IMR-90 (cell line): Measurements from ENCODE around the gene MSX1. TPM values are rescaled to one million over a fixed set of nuclear protein-coding genes. Genes with fewer than 3 reads are reported as not detected.

Source experiments
- ATAC-seq: fragments of 200-7000 bp; cut with Tn5 transposase; 2 replicates; pipeline ENCODE4 v1.9.1; 2020; ENCODE audit warnings: low read depth, mild to moderate bottlenecking, moderate library complexity
- BruUV-seq: library from RNA; stranded (reverse); fragments of 400-500 nt; replicated peaks from 2 replicates; lab custom pipeline; 2021; lab: Mats Ljungman, UMichigan
- CTCF ChIA-PET: fragments of 300-600 bp; formaldehyde crosslinking; extraction: SDS; loops from one replicate; lab custom pipeline; 2021; ENCODE audit warnings: antibody characterized with exemption; lab: Yijun Ruan, JAX
- POLR2A ChIA-PET: fragments of 300-600 bp; sonication (Branson Sonifier 250); formaldehyde crosslinking; loops from one replicate; lab custom pipeline; 2022; ENCODE audit warnings: antibody characterized with exemption; ENCODE audit not compliant: unreplicated experiment; lab: Charles Lee
- DNase-seq: peaks from one replicate; pipeline ENCODE4 v3.0.0; 2013
- H2AFZ ChIP-seq: replicated peaks from 2 replicates; pipeline ENCODE3; 2013; ENCODE audit warnings: low read length, mild to moderate bottlenecking; ENCODE audit not compliant: poor library complexity
- H2AK5ac ChIP-seq: 2 replicates; pipeline ENCODE4 v1.6.1; 2013; ENCODE audit warnings: low read depth, low read length, inconsistent platforms
- H2AK9ac ChIP-seq: replicated peaks from 2 replicates; pipeline ENCODE3; 2013; ENCODE audit warnings: mild to moderate bottlenecking, low read depth, low read length, moderate library complexity; ENCODE audit not compliant: poor library complexity
- H2BK120ac ChIP-seq: 2 replicates; pipeline ENCODE4 v1.6.1; 2013; ENCODE audit warnings: low read depth, low read length, inconsistent platforms
- H2BK15ac ChIP-seq: 3 replicates; pipeline ENCODE4 v1.6.1; 2013; ENCODE audit warnings: low read depth, low read length, inconsistent platforms
- H2BK20ac ChIP-seq: 2 replicates; pipeline ENCODE4 v1.6.1; 2013; ENCODE audit warnings: low read depth, mild to moderate bottlenecking, inconsistent platforms, low read length, moderate library complexity
- H2BK5ac ChIP-seq: 2 replicates; pipeline ENCODE4 v1.6.1; 2013; ENCODE audit warnings: mild to moderate bottlenecking, low read depth, low read length, inconsistent platforms; ENCODE audit not compliant: poor library complexity, severe bottlenecking
- H3K14ac ChIP-seq: replicated peaks from 2 replicates; pipeline ENCODE4 v1.6.1; 2013; ENCODE audit warnings: low read depth, low read length, inconsistent platforms
- H3K18ac ChIP-seq: 2 replicates; pipeline ENCODE4 v1.6.1; 2013; ENCODE audit warnings: low read depth, low read length, control low read depth
- H3K23ac ChIP-seq: 2 replicates; pipeline ENCODE4 v1.6.1; 2013; ENCODE audit warnings: low read depth, low read length, inconsistent platforms
- H3K27ac ChIP-seq: 2 replicates; pipeline ENCODE4 v1.5.1; 2013; ENCODE audit warnings: mild to moderate bottlenecking, control low read depth, low read length; ENCODE audit not compliant: insufficient read depth
- H3K27me3 ChIP-seq: 2 replicates; pipeline ENCODE4 v1.6.1; 2013; ENCODE audit warnings: low read length; ENCODE audit not compliant: control insufficient read depth, insufficient read depth
- H3K36me3 ChIP-seq: 2 replicates; pipeline ENCODE4 v1.6.1; 2013; ENCODE audit warnings: low read length, mixed read lengths; ENCODE audit not compliant: control insufficient read depth, insufficient read depth
- H3K4ac ChIP-seq: 2 replicates; pipeline ENCODE4 v1.6.1; 2013; ENCODE audit warnings: low read depth, low read length, inconsistent platforms
- H3K4me1 ChIP-seq: 2 replicates; pipeline ENCODE4 v1.6.1; 2013; ENCODE audit warnings: low read length, mixed read lengths; ENCODE audit not compliant: control insufficient read depth, insufficient read depth
- H3K4me2 ChIP-seq: 2 replicates; pipeline ENCODE4 v1.6.1; 2013; ENCODE audit warnings: low read depth, mild to moderate bottlenecking, control low read depth, low read length, moderate library complexity
- H3K4me3 ChIP-seq: 2 replicates; pipeline ENCODE4 v1.5.1; 2013; ENCODE audit warnings: low read depth, mild to moderate bottlenecking, control low read depth, low read length, moderate library complexity; ENCODE audit not compliant: insufficient read depth
- H3K56ac ChIP-seq: 2 replicates; pipeline ENCODE4 v1.6.1; 2013; ENCODE audit warnings: low read length, inconsistent platforms; ENCODE audit not compliant: insufficient read depth; ENCODE audit errors: extremely low read depth
- H3K79me1 ChIP-seq, 2 experiments: 2 replicates each; pipeline ENCODE4 v1.6.1; 2013; ENCODE audit warnings: low read length in 2 of 2, inconsistent platforms in 1 of 2, low read depth in 1 of 2
- H3K9ac ChIP-seq: 2 replicates; pipeline ENCODE4 v1.6.1; 2013; ENCODE audit warnings: low read depth, low read length, control low read depth
- H3K9me1 ChIP-seq: 2 replicates; pipeline ENCODE4 v1.6.1; 2013; ENCODE audit warnings: low read length, inconsistent platforms; ENCODE audit not compliant: insufficient read depth
- H3K9me3 ChIP-seq: 2 replicates; pipeline ENCODE4 v1.6.1; 2013; ENCODE audit warnings: low read length; ENCODE audit not compliant: control insufficient read depth, insufficient read depth
- H4K20me1 ChIP-seq: 2 replicates; pipeline ENCODE4 v1.6.1; 2013; ENCODE audit warnings: low read length, inconsistent platforms; ENCODE audit not compliant: insufficient read depth
- H4K5ac ChIP-seq: 2 replicates; pipeline ENCODE4 v1.6.1; 2013; ENCODE audit warnings: mild to moderate bottlenecking, low read depth, low read length, control low read depth
- H4K8ac ChIP-seq, 2 experiments: 2 replicates each; pipeline ENCODE4 v1.6.1; 2013; ENCODE audit warnings: low read depth in 2 of 2, low read length in 2 of 2, control low read depth in 1 of 2, inconsistent platforms in 1 of 2
- H4K91ac ChIP-seq: 2 replicates; pipeline ENCODE4 v1.6.1; 2013; ENCODE audit warnings: low read depth, low read length, inconsistent platforms; ENCODE audit not compliant: insufficient read depth
- BHLHE40 ChIP-seq: fragments of 150-350 bp; IDR thresholded peaks from 2 replicates; pipeline ENCODE4 v1.6.1; 2016; ENCODE audit warnings: mild to moderate bottlenecking, low read depth, low read length
- CEBPB ChIP-seq: IDR thresholded peaks from 2 replicates; pipeline ENCODE4 v1.6.1; 2012; ENCODE audit warnings: low read depth, low read length, improper control_type of control experiment
- CHD1 ChIP-seq: IDR thresholded peaks from 2 replicates; pipeline ENCODE4 v1.6.1; 2012; ENCODE audit warnings: low read depth, low read length, improper control_type of control experiment
- ELK1 ChIP-seq: fragments of 150-350 bp; IDR thresholded peaks from 2 replicates; pipeline ENCODE4 v1.6.1; 2016; ENCODE audit warnings: low read depth, mild to moderate bottlenecking, low read length, moderate library complexity, borderline replicate concordance
- MAFK ChIP-seq: IDR thresholded peaks from 2 replicates; pipeline ENCODE4 v1.6.1; 2012; ENCODE audit warnings: low read depth, low read length, improper control_type of control experiment
- MAZ ChIP-seq: IDR thresholded peaks from 2 replicates; pipeline ENCODE4 v1.6.1; 2012; ENCODE audit warnings: low read depth, mild to moderate bottlenecking, low read length, improper control_type of control experiment, moderate library complexity, borderline replicate concordance
- NFE2L2 ChIP-seq: fragments of 150-350 bp; IDR thresholded peaks from 2 replicates; pipeline ENCODE4 v1.6.1; 2016; ENCODE audit warnings: low read depth, mild to moderate bottlenecking, low read length
- POLR2A ChIP-seq: IDR thresholded peaks from 2 replicates; pipeline ENCODE4 v1.6.1; 2012; ENCODE audit warnings: mild to moderate bottlenecking, low read depth, low read length
- RAD21 ChIP-seq: IDR thresholded peaks from 2 replicates; pipeline ENCODE4 v1.6.1; 2012; ENCODE audit warnings: low read length, improper control_type of control experiment
- RCOR1 ChIP-seq: IDR thresholded peaks from 2 replicates; pipeline ENCODE4 v1.6.1; 2012; ENCODE audit warnings: mild to moderate bottlenecking, low read length, improper control_type of control experiment; ENCODE audit not compliant: insufficient replicate concordance
- SMC3 ChIP-seq: fragments of 150-350 bp; IDR thresholded peaks from 2 replicates; pipeline ENCODE4 v1.6.1; 2016; ENCODE audit warnings: low read depth, mild to moderate bottlenecking, antibody characterized with exemption, low read length, moderate library complexity
- USF2 ChIP-seq: fragments of 150-350 bp; IDR thresholded peaks from 2 replicates; pipeline ENCODE4 v1.6.1; 2017; ENCODE audit warnings: mild to moderate bottlenecking, antibody characterized with exemption, low read length, low read depth
- WGBS, 2 experiments: methylation state at CpG; one replicate each; pipeline versions ENCODE4 v1.1.5 to v1.1.7; 2013; ENCODE audit warnings: missing lambda C conversion rate in 2 of 2; ENCODE audit not compliant: insufficient read length in 1 of 2; ENCODE audit errors: extremely low coverage in 2 of 2; 5-methylcytosine and 5-hydroxymethylcytosine counted together
- dilution Hi-C: fragments of 300-500 bp; cut with HindIII; formaldehyde crosslinking; loops from one replicate; pipeline ENCODE4 v1.14.3; 2018; ENCODE audit warnings: low sequenced_read_pairs; ENCODE audit not compliant: unreplicated experiment
- in situ Hi-C: fragments of 300-500 bp; cut with MboI; formaldehyde crosslinking; loops from 3 replicates; pipeline ENCODE4 v1.14.3; 2019; ENCODE audit warnings: low sequenced_read_pairs, inconsistent platforms, mixed read lengths
- intact Hi-C: fragments of 100-400 bp; cut with micrococcal nuclease; formaldehyde crosslinking; loops from 2 replicates; pipeline ENCODE4 v1.10.0; 2022
- polyA plus RNA-seq, 3 experiments: library from polyadenylated mRNA; depleted of rRNA; stranded (reverse); fragments of >200 nt; gene quantifications; 2 replicates each; pipeline ENCODE4 v1.2.3, GENCODE V29; 2012; ENCODE audit warnings: low replicate concordance in 1 of 3
- total RNA-seq: library from RNA; depleted of rRNA; stranded (reverse); fragments of >200 nt; gene quantifications from 2 replicates; pipeline ENCODE4 v1.2.3, GENCODE V29; 2012

Gene MSX1
- total and polyA plus RNA-seq, 2 of the 4 experiments (the other 2 are of a cell fraction) = 1.1 to 3.9 TPM

DNA sequence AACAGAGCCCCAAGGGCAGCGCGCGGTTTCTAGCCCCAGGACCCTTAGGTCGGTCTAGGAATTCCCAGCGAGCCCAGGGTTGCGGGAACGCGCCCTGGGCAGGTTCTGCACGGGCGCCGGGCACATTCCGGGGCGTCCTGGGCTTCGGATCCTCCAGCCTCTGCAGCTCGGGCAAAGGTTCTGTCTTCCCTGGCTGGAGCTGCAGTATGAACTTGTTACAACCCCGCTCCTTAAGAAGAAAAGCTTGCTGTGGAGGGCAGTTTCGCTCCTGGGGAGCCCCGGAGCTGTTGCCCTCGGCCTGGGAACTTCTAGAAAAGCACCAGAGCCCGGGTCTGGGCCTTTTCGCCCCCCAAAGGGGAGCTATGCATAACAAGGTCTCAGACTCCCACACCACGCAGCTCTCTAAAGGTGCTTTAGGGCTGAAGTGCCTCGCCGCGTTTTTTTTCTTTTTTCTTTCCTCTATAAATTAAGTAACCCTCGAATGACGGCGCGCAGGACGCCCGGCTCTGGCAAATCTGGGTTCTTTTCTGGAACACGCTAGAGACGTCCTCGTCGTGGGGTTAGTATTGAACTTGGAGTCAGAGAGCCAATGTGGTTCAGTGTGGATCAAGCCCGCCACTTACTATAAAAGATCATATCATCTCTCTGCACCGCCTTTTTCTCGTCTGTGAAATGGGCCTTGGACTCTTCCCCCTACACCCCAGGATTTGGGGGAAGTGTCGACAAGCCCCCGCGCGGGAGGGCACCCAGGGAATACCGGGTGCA lies 5.7 kb downstream of the MSX1 start:
- BruUV-seq = no TSS peak
- no peak overlapping the region for H4K5ac ChIP-seq
- no peak overlapping the region for H3K23ac ChIP-seq
- ATAC-seq (no peak), DNase-seq (no peak)
- no peak overlapping the region for H4K91ac ChIP-seq
- H3K4me2 ChIP-seq = no peak overlapping the region; the same call in 1 of the 2 replicates
- H3K27me3 ChIP-seq = peaks cover 60% of the 10 kb centered on the region
- no peak overlapping the region for H2AK5ac ChIP-seq
- ChIA-PET POLR2A (no interaction called here), CTCF (interaction anchor here (0.8 kb wide), 1 partner anchor 346 kb away, joined by 3 read pairs; no protein-coding TSS in a partner anchor)
- intact Hi-C loops (loop anchor here (5.0 kb wide), 1 partner anchor 188 kb away; no protein-coding TSS in a partner anchor), in situ Hi-C loops (loop anchor here (5.0 kb wide), 2 partner anchors 193 to 378 kb away; no protein-coding TSS in a partner anchor), dilution Hi-C loops (no loop called here)
- TF ChIP-seq USF2 (no peak), RCOR1 (no peak), NFE2L2 (no peak), MAZ (no peak), RAD21 (no peak), POLR2A (no peak), CEBPB (no peak), CHD1 (no peak), MAFK (no peak), SMC3 (no peak), ELK1 (no peak), BHLHE40 (no peak)
- H3K56ac ChIP-seq = no peak overlapping the region
- H3K4me3 ChIP-seq = peak overlapping the region; percentile 12; the same call in 1 of the 2 replicates
- no peak overlapping the region for H2BK120ac ChIP-seq
- no peak overlapping the region for H4K8ac ChIP-seq
- H2AK9ac ChIP-seq = no peak overlapping the region
- no peak overlapping the region for H2BK5ac ChIP-seq
- H3K36me3 ChIP-seq = no peaks in the 10 kb centered on the region
- no peak overlapping the region for H2BK15ac ChIP-seq
- peaks cover 4% of the 10 kb centered on the region; the same call in 1 of the 2 replicates for H4K20me1 ChIP-seq
- peaks cover 3 to 11% of the 10 kb centered on the region in 2 experiments; a peak in 1 of 4 replicates for H3K79me1 ChIP-seq
- H2AFZ ChIP-seq = peak overlapping the region; percentile 80
- H3K4me1 ChIP-seq = no peaks in the 10 kb centered on the region
- no peak overlapping the region for H3K14ac ChIP-seq
- H3K18ac ChIP-seq = no peak overlapping the region
- peaks cover 3% of the 10 kb centered on the region; the same call in 1 of the 2 replicates for H3K9me3 ChIP-seq
- H3K9ac ChIP-seq = no peak overlapping the region
- H3K4ac ChIP-seq = no peak overlapping the region
- no peak overlapping the region for H2BK20ac ChIP-seq
- H3K27ac ChIP-seq = no peak overlapping the region
- peaks cover 3% of the 10 kb centered on the region; the same call in 1 of the 2 replicates for H3K9me1 ChIP-seq
- 19% methylated on average over 7 of the region's 43 CpGs; no CpG with 5 or more reads in 1 of the 2 experiments for WGBS, 2 experiments
